HFF-Myc (cell line): Measurements from ENCODE around the gene CDC34.

ENCODE experiments used
- DNase-seq: peaks from one replicate; pipeline ENCODE4 v3.0.0-alpha.2; 2011; ENCODE audit warnings: low read depth; ENCODE audit errors: extremely low read depth
- H3K4me3 ChIP-seq: replicated peaks from 2 replicates; pipeline ENCODE4 v1.5.1; 2011; ENCODE audit warnings: low read depth, mild to moderate bottlenecking, control low read depth, low read length
- CTCF ChIP-seq: IDR thresholded peaks from 2 replicates; pipeline ENCODE4 v1.5.1; 2012; ENCODE audit warnings: mild to moderate bottlenecking, low read depth, low read length, control low read depth; ENCODE audit errors: missing control alignments

The CDC34 gene

GRCh38 chr19:488505-489417 lies 42.8 kb upstream of the CDC34 start:
- peak overlapping the region; percentile 74 for H3K4me3 ChIP-seq
- DNase-seq = peak; percentile 63
- no peak for TF ChIP-seq CTCF

- H3K4me3 ChIP-seq = peak overlapping the region; percentile 74
- DNase-seq = no peak
- no peak for TF ChIP-seq CTCF
Observed at GRCh38 chr19:489418-490196, 42.0 kb upstream of the CDC34 start.

GRCh38 chr19:491146-491741 lies 40.3 kb upstream of the CDC34 start:
- no peak for DNase-seq
- TF ChIP-seq CTCF = no peak

GRCh38 chr19:492091-492531 lies 39.4 kb upstream of the CDC34 start:
- no peak overlapping the region for H3K4me3 ChIP-seq
- TF ChIP-seq CTCF = no peak
- no peak for DNase-seq

More at GRCh38 chr19:491146-491741, 40.3 kb upstream of the CDC34 start:
- H3K4me3 ChIP-seq = no peak overlapping the region

- no peak overlapping the region for H3K4me3 ChIP-seq
- DNase-seq = no peak
- no peak for TF ChIP-seq CTCF
Observed at GRCh38 chr19:493391-494170, 38.0 kb upstream of the CDC34 start.
